Measurements from ENCODE around the gene RFX3.

GRCh38 chr9:3251309-3251708 is 274.5 kb downstream of the RFX3 start:
- TF ChIP-seq CTCF (IDR thresholded peaks at IDR 0.05; ENCODE audit: poor library complexity): no peak
- no peak for TF ChIP-seq EZH2 (IDR thresholded peaks at IDR 0.05; ENCODE audit: borderline replicate concordance)
- no peak for TF ChIP-seq EZH2phosphoT487 (IDR thresholded peaks at IDR 0.05; ENCODE audit: low read depth, severe bottlenecking, unreplicated experiment)
